Germinal center (tissue), 1 donor: ENCODE results near the gene RASAL2.

Experiments used
- DNase-seq: peaks from one replicate; pipeline ENCODE4 v3.0.0; 2012; ENCODE audit warnings: mixed read lengths, low spot score

The RASAL2 gene

GRCh38 chr1:178093951-178094738 is at the start of gene RASAL2:
TSS of gene RASAL2 (plus strand) at chr1:178094104. CDS start at chr1:178094493, 389 bp downstream.
- peak; percentile 35 for DNase-seq

- no peak for DNase-seq
Observed at GRCh38 chr1:178046591-178047270, 47.2 kb upstream of the RASAL2 start.

GRCh38 chr1:178047403-178048093 is 46.4 kb upstream of the RASAL2 start:
- DNase-seq: no peak

- no peak for DNase-seq
Observed at GRCh38 chr1:178048426-178048825, 45.5 kb upstream of the RASAL2 start.

GRCh38 chr1:178048883-178049282 is 45.0 kb upstream of the RASAL2 start:
- DNase-seq: no peak

GRCh38 chr1:178050084-178050483 is 43.8 kb upstream of the RASAL2 start:
- DNase-seq: no peak

- DNase-seq: no peak
Observed at GRCh38 chr1:178051071-178051470, 42.8 kb upstream of the RASAL2 start.

- no peak for DNase-seq
Observed at GRCh38 chr1:178052650-178053461, 41.0 kb upstream of the RASAL2 start.

- DNase-seq: no peak
Observed at GRCh38 chr1:178055093-178055492, 38.8 kb upstream of the RASAL2 start.

- peak; percentile 36 for DNase-seq
Observed at GRCh38 chr1:178055779-178056471, 38.0 kb upstream of the RASAL2 start.

- no peak for DNase-seq
Observed at GRCh38 chr1:178057141-178057765, 36.7 kb upstream of the RASAL2 start.

GRCh38 chr1:178057912-178058534 is 35.9 kb upstream of the RASAL2 start:
- no peak for DNase-seq

GRCh38 chr1:178060789-178061556 is 32.9 kb upstream of the RASAL2 start:
- DNase-seq: no peak

- no peak for DNase-seq
Observed at GRCh38 chr1:178061620-178062019, 32.3 kb upstream of the RASAL2 start.

- DNase-seq: no peak
Observed at GRCh38 chr1:178064191-178064821, 29.6 kb upstream of the RASAL2 start.

GRCh38 chr1:178065250-178065649 is 28.7 kb upstream of the RASAL2 start:
- no peak for DNase-seq

- DNase-seq: no peak
Observed at GRCh38 chr1:178066296-178066907, 27.5 kb upstream of the RASAL2 start.

- no peak for DNase-seq
Observed at GRCh38 chr1:178066908-178067614, 26.8 kb upstream of the RASAL2 start.
